ENCODE measurements around the gene ITGB6. TPM values are rescaled to one million over a fixed set of nuclear protein-coding genes. Genes with fewer than 3 reads are reported as not detected.
"Not testable (repeated sequence)": the region's sequence is repeated elsewhere in the genome, so short reads cannot be mapped to it uniquely, and the experiment has no call there.

ITGB6 gene
- total RNA-seq, 4 donors from 2014 or later, result 1.8 to 7.5 (median 6.6) TPM

DNA sequence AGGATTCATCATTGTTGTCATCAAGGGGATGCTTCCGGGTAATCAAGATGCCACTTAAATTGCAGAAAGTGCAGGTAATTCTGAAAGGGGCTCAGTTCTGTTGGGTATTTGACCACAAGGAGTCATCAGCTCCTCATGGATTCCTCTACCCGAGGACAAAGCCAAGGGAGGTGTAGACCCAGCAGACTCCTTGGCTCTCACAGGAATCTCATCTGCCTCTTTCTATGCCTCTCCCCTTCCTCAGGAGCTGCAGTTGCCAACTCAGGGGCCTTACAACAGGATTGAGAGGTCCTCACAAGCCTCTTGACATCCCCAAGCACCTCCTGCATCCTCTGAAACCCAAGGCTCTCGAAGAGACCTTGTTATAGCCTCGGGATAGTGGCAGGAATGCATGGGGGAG lies 44.0 kb downstream of the ITGB6 start:
- TF ChIP-seq POLR2A (IDR thresholded peaks at IDR 0.05), result no peak
- TF ChIP-seq, protein P1, sequence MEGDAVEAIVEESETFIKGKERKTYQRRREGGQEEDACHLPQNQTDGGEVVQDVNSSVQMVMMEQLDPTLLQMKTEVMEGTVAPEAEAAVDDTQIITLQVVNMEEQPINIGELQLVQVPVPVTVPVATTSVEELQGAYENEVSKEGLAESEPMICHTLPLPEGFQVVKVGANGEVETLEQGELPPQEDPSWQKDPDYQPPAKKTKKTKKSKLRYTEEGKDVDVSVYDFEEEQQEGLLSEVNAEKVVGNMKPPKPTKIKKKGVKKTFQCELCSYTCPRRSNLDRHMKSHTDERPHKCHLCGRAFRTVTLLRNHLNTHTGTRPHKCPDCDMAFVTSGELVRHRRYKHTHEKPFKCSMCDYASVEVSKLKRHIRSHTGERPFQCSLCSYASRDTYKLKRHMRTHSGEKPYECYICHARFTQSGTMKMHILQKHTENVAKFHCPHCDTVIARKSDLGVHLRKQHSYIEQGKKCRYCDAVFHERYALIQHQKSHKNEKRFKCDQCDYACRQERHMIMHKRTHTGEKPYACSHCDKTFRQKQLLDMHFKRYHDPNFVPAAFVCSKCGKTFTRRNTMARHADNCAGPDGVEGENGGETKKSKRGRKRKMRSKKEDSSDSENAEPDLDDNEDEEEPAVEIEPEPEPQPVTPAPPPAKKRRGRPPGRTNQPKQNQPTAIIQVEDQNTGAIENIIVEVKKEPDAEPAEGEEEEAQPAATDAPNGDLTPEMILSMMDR (IDR thresholded peaks at IDR 0.05), result no peak
- intact Hi-C loops (cut with DNase I; ENCODE audit: low total_unique reads), result no loop called here
- H3K4me3 ChIP-seq (ENCODE audit: low read depth, poor library complexity, severe bottlenecking), result no peak overlapping the region
- no peak for DNase-seq (ENCODE audit: low spot score in 2 of 2)
- WGBS, 2 donors, result 89 to 100% methylated on average over 4 of the region's 4 CpGs

GRCh38 chr2:160148419-160148818 lies 51.7 kb downstream of the ITGB6 start:
- 85 to 89% methylated on average over 8 of the region's 8 CpGs for WGBS, 2 donors
- H3K4me3 ChIP-seq (ENCODE audit: low read depth, poor library complexity, severe bottlenecking); DNase-seq (ENCODE audit: low spot score in 2 of 2); intact Hi-C loops (cut with DNase I; ENCODE audit: low total_unique reads): not testable (repeated sequence)

- no peak for DNase-seq (ENCODE audit: low spot score in 2 of 2)
- intact Hi-C loops (cut with DNase I; ENCODE audit: low total_unique reads), result no loop called here
- no peak overlapping the region for H3K4me3 ChIP-seq (ENCODE audit: low read depth, poor library complexity, severe bottlenecking)
- WGBS, 2 donors, result 73 to 84% methylated on average over 2 of the region's 2 CpGs
- no peak for TF ChIP-seq POLR2A (IDR thresholded peaks at IDR 0.05)
- TF ChIP-seq, protein P1 (IDR thresholded peaks at IDR 0.05), result no peak
These were observed 54.6 kb downstream of the ITGB6 start for GRCh38 chr2:160145471-160145870.

- H3K4me3 ChIP-seq (ENCODE audit: low read depth, poor library complexity, severe bottlenecking), result no peak overlapping the region
- 63 to 67% methylated on average over 9 of the region's 9 CpGs for WGBS, 2 donors
- no peak for TF ChIP-seq POLR2A (IDR thresholded peaks at IDR 0.05)
- intact Hi-C loops (cut with DNase I; ENCODE audit: low total_unique reads), result no loop called here
- DNase-seq (ENCODE audit: low spot score in 2 of 2), result no peak
These were observed 55.6 kb downstream of the ITGB6 start for GRCh38 chr2:160144280-160144990.

GRCh38 chr2:160142472-160142871 lies 57.6 kb downstream of the ITGB6 start:
- 71 to 73% methylated on average over 6 of the region's 6 CpGs for WGBS, 2 donors
- H3K4me3 ChIP-seq (ENCODE audit: low read depth, poor library complexity, severe bottlenecking), result no peak overlapping the region
- DNase-seq (ENCODE audit: low spot score in 2 of 2), result no peak
- intact Hi-C loops (cut with DNase I; ENCODE audit: low total_unique reads), result no loop called here
- TF ChIP-seq, protein P1 (IDR thresholded peaks at IDR 0.05), result no peak
- TF ChIP-seq POLR2A (IDR thresholded peaks at IDR 0.05), result no peak

DNA sequence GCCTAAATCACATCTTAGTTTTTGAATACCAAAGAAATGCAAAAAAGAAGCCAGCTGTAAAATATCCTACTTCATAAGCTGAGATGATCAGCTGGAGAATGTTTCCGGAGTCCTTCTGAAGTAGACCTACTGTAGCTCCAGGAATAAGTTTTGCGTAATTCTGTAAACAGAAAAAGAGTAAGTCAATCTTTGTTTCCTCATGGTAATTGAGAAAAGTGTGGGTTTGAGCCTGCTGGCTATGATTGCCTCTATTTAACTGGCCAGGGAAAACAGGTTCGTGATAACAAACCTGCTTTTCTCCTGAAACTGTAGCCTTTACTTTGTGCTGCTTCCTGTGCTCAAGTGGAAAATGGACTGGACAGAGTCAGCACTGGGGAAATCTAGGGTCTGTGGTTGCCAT lies 58.2 kb downstream of the ITGB6 start:
- intact Hi-C loops (cut with DNase I; ENCODE audit: low total_unique reads), result no loop called here
- 84 to 86% methylated on average over 3 of the region's 3 CpGs for WGBS, 2 donors
- no peak overlapping the region for H3K4me3 ChIP-seq (ENCODE audit: low read depth, poor library complexity, severe bottlenecking)
- TF ChIP-seq POLR2A (IDR thresholded peaks at IDR 0.05), result no peak
- TF ChIP-seq, protein P1 (IDR thresholded peaks at IDR 0.05), result no peak
- DNase-seq (ENCODE audit: low spot score in 2 of 2), result no peak

GRCh38 chr2:160141419-160141818 lies 58.7 kb downstream of the ITGB6 start:
- TF ChIP-seq, protein P1 (IDR thresholded peaks at IDR 0.05), result no peak
- no peak for TF ChIP-seq POLR2A (IDR thresholded peaks at IDR 0.05)
- H3K4me3 ChIP-seq (ENCODE audit: low read depth, poor library complexity, severe bottlenecking), result no peak overlapping the region
- DNase-seq (ENCODE audit: low spot score in 2 of 2), result no peak
- WGBS, 2 donors, result 43 to 64% methylated on average over 4 of the region's 4 CpGs
- intact Hi-C loops (cut with DNase I; ENCODE audit: low total_unique reads), result no loop called here
